GM06990 (cell line): ENCODE measurements around the gene KCTD5.
"Not testable (repeated sequence)": the region's sequence is repeated elsewhere in the genome, so short reads cannot be mapped to it uniquely, and the experiment has no call there.

Experiments used
- DNase-seq: peaks from one replicate; pipeline ENCODE4 v3.0.0-alpha.2; 2011; ENCODE audit not compliant: insufficient read length; ENCODE audit errors: extremely low read depth
- H3K27me3 ChIP-seq: replicated peaks from 2 replicates; pipeline ENCODE4 v1.6.0; 2011; ENCODE audit warnings: low read length; ENCODE audit not compliant: control insufficient read depth, insufficient read depth
- H3K36me3 ChIP-seq: 2 replicates; pipeline ENCODE4 v1.5.1; 2011; ENCODE audit warnings: low read length; ENCODE audit not compliant: control insufficient read depth, insufficient read depth
- H3K4me3 ChIP-seq: replicated peaks from 2 replicates; pipeline ENCODE4 v1.5.1; 2011; ENCODE audit warnings: low read depth, mild to moderate bottlenecking, control low read depth, low read length
- TF ChIP-seq, protein P1 (sequence below): IDR thresholded peaks from 2 replicates; pipeline ENCODE4 v1.5.1; 2011; ENCODE audit warnings: low read length, control low read depth, mild to moderate bottlenecking, inconsistent platforms; ENCODE audit not compliant: insufficient read depth, poor library complexity, severe bottlenecking

The KCTD5 gene

DNA sequence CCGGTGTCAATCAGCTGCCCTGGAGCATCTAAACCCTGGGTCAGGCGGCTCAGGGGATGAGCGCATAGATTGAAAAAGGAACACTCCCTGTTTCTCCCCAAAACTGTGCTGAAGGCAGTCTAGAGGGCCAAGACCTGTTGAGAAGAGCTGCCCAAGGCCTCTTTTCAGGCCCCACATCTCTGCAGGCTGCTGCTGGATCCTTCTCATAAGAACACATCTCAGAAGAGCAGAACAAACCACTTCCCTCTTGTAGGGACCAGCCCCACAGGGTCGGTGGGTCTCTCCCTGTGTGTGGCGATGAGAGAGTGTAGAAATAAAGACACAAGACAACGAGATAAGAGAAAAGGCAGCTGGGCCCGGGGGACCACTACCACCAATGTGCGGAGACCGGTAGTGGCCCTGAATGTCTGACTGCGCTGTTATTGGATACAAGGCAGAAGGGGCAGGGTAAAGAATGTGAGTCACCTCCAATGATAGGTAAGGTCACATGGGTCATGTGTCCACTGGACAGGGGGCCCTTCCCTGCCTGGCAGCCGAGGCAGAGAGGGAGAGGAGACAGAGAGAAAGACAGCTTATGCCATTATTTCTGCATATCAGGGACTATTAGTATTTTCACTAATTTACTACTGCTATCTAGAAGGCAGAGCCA lies 22.2 kb upstream of the KCTD5 start:
- H3K36me3 ChIP-seq, DNase-seq, H3K4me3 ChIP-seq, H3K27me3 ChIP-seq: not testable (repeated sequence)

DNA sequence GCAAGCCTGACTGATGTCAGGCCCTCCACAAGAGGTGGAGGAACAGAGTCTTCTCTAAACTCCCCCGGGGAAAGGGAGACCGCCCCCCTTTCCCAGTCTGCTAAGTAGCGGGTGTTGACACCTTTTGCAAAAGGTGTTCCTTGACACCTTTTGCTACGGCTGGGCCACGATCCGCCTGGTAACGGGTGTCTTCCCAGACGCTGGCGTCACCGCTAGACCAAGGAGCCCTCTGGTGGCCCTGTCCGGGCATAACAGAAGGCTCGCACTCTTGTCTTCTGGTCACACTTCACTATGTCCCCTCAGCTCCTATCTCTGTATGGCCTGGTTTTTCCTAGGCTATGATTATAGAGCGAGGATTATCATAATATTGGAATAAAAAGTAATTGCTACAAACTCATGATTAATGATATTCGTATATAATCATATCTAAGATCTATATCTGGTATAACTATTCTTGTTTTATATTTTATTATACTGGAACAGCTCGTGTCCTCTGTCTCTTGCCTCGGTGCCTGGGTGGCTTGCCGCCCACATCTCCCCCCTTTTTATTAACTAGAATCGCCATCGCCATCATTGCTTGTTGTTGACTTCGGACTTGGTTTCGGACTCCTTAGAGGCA lies 21.5 kb upstream of the KCTD5 start:
- DNase-seq, H3K4me3 ChIP-seq, H3K27me3 ChIP-seq, H3K36me3 ChIP-seq: not testable (repeated sequence)
- TF ChIP-seq, protein P1, sequence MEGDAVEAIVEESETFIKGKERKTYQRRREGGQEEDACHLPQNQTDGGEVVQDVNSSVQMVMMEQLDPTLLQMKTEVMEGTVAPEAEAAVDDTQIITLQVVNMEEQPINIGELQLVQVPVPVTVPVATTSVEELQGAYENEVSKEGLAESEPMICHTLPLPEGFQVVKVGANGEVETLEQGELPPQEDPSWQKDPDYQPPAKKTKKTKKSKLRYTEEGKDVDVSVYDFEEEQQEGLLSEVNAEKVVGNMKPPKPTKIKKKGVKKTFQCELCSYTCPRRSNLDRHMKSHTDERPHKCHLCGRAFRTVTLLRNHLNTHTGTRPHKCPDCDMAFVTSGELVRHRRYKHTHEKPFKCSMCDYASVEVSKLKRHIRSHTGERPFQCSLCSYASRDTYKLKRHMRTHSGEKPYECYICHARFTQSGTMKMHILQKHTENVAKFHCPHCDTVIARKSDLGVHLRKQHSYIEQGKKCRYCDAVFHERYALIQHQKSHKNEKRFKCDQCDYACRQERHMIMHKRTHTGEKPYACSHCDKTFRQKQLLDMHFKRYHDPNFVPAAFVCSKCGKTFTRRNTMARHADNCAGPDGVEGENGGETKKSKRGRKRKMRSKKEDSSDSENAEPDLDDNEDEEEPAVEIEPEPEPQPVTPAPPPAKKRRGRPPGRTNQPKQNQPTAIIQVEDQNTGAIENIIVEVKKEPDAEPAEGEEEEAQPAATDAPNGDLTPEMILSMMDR: peak; percentile 52

DNA sequence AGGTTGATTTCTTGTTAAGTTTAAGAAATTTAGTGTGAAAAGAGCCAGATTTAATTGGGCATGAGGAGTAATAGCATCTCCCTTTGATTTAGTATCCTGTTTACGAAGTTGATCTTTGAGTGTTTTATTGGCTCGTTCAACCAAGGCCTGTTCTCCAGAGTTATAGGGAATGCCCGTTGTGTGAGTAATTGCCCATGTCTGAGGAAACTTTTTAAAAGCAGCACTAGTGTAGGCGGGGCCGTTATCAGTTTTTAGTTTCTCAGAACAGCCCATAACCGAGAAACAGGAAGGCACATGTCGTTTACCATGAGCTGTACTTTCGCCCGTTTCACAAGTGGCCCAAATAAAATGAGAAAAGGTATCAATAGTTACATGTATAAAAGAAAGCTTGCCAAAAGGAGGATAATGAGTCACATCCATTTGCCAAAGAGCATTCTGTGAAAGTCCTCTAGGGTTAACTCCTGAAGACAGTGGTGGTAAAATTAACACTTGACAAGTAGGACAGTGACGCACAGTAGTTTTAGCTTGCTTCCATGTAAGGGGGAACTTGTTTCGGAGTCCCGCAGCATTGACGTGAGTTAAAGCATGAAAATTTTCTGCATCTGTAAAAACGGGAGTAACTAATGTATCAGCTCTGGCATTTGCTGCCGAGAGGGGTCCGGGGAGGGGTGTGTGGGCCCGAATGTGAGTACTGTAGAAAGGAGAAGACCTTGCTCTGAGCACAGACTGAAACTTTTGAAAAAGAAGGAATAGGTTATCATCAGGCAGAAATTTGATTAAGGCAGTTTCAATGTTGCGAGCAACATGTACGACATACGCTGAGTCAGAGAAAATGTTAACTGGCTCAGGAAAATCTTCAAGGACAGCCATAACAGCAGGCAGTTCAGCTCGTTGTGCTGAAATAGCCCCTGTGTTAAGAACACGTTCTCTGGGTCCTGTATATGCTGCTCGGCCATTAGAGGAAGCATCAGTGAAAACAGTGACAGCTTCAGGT lies 18.5 kb upstream of the KCTD5 start:
- no peaks in the 10 kb centered on the region; the same call in 1 of the 2 replicates for H3K36me3 ChIP-seq
- no peak for DNase-seq
- no peaks in the 10 kb centered on the region for H3K27me3 ChIP-seq
- H3K4me3 ChIP-seq: no peak overlapping the region
- TF ChIP-seq, protein P1: no peak

DNA sequence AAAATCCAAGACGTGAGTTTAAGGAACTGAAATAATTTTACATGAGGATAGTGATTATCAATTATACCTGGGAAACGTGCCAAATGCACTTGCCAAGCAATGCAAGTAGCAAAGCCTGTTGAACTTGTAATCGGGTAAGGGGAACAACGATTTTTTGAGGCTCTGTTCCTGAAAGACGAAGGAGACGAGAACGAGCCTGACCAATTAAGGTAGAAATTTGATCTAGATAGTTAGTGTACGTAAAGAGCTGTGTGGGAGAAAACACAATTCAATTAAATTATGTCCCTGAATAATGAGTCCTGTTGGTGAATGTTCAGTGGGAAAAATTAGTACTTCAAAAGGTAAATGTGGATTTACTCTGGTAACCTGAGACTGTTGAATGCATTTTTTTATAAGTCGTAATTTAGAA lies 17.7 kb upstream of the KCTD5 start:
- TF ChIP-seq, protein P1: no peak
- no peak overlapping the region for H3K4me3 ChIP-seq
- H3K36me3 ChIP-seq: no peaks in the 10 kb centered on the region; the same call in 1 of the 2 replicates

DNA sequence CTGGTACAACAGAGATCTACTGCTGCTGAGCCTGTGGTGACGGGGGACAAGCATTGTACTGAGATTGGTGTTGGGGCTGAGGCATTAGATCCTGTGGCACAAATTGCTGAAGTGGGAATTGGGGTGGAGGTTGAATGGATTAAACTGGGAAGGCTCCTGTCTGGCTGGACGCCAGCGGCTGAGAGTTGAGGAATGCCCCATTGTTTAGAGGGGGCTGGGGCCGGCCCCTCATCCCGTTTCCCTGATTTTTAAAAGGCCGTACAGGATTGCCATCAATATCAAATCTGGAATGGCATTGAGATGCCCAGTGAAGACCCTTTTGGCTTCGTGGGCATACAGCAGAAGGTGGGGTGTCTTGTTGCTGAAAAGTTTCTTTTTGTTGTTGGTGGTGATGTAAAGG lies 15.7 kb upstream of the KCTD5 start:
- H3K36me3 ChIP-seq, DNase-seq, H3K4me3 ChIP-seq, H3K27me3 ChIP-seq: not testable (repeated sequence)

More for the DNA sequence above, 17.7 kb upstream of the KCTD5 start:
- DNase-seq: no peak
- H3K27me3 ChIP-seq: no peaks in the 10 kb centered on the region

DNA sequence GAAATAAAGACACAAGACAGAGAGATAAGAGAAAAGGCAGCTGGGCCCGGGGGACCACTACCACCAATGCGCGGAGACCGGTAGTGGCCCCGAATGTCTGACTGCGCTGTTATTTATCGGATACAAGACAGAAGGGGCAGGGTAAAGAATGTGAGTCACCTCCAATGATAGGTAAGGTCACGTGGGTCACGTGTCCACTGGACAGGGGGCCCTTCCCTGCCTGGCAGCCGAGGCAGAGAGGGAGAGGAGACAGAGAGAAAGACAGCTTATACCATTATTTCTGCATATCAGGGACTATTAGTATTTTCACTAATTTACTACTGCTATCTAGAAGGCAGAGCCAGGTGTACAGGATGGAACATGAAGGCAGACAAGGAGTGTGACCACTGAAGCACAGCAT lies 12.7 kb upstream of the KCTD5 start:
- H3K4me3 ChIP-seq, H3K27me3 ChIP-seq, H3K36me3 ChIP-seq, DNase-seq: not testable (repeated sequence)

DNA sequence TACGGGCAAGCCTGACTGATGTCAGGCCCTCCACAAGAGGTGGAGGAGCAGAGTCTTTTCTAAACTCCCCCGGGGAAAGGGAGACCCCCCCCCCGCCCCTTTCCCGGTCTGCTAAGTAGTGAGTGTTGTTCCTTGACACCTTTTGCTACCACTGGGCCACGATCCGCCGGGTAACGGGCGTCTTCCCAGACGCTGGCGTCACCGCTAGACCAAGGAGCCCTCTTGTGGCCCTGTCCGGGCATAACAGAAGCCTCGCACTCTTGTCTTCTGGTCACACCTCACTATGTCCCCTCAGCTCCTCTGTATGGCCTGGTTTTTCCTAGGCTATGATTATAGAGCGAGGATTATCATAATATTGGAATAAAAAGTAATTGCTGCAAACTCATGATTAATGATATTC lies 12.3 kb upstream of the KCTD5 start:
- not testable (repeated sequence) for H3K27me3 ChIP-seq, H3K36me3 ChIP-seq, DNase-seq, H3K4me3 ChIP-seq
- TF ChIP-seq, protein P1: peak; percentile 72
